Measurements from ENCODE around the gene GPR158.

DNA sequence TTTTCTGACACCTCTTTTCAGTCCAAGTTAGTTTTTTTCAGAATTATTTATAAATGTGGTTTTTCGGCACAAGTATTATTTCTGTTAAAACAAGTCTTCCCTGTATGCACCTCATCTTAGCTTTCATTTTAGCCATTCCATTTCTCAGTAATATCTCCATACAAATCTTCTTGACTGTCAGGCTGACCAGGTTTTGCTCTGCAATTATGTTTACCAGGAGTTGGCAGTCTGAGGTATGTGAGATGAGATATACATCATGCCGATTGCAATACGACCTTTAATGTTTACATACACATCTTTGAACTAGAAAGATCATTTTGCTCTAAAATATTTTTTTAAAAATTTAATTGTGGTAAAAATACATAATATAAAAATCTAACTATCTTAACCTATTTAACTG, 209.8 kb downstream of the GPR158 start:
- TF ChIP-seq, protein P1, sequence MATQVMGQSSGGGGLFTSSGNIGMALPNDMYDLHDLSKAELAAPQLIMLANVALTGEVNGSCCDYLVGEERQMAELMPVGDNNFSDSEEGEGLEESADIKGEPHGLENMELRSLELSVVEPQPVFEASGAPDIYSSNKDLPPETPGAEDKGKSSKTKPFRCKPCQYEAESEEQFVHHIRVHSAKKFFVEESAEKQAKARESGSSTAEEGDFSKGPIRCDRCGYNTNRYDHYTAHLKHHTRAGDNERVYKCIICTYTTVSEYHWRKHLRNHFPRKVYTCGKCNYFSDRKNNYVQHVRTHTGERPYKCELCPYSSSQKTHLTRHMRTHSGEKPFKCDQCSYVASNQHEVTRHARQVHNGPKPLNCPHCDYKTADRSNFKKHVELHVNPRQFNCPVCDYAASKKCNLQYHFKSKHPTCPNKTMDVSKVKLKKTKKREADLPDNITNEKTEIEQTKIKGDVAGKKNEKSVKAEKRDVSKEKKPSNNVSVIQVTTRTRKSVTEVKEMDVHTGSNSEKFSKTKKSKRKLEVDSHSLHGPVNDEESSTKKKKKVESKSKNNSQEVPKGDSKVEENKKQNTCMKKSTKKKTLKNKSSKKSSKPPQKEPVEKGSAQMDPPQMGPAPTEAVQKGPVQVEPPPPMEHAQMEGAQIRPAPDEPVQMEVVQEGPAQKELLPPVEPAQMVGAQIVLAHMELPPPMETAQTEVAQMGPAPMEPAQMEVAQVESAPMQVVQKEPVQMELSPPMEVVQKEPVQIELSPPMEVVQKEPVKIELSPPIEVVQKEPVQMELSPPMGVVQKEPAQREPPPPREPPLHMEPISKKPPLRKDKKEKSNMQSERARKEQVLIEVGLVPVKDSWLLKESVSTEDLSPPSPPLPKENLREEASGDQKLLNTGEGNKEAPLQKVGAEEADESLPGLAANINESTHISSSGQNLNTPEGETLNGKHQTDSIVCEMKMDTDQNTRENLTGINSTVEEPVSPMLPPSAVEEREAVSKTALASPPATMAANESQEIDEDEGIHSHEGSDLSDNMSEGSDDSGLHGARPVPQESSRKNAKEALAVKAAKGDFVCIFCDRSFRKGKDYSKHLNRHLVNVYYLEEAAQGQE (IDR thresholded peaks at IDR 0.05) = no peak
- TF ChIP-seq, protein P2, sequence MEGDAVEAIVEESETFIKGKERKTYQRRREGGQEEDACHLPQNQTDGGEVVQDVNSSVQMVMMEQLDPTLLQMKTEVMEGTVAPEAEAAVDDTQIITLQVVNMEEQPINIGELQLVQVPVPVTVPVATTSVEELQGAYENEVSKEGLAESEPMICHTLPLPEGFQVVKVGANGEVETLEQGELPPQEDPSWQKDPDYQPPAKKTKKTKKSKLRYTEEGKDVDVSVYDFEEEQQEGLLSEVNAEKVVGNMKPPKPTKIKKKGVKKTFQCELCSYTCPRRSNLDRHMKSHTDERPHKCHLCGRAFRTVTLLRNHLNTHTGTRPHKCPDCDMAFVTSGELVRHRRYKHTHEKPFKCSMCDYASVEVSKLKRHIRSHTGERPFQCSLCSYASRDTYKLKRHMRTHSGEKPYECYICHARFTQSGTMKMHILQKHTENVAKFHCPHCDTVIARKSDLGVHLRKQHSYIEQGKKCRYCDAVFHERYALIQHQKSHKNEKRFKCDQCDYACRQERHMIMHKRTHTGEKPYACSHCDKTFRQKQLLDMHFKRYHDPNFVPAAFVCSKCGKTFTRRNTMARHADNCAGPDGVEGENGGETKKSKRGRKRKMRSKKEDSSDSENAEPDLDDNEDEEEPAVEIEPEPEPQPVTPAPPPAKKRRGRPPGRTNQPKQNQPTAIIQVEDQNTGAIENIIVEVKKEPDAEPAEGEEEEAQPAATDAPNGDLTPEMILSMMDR (IDR thresholded peaks at IDR 0.05; ENCODE audit: low read depth, low read length, missing input control) = no peak
- TF ChIP-seq, protein P3, sequence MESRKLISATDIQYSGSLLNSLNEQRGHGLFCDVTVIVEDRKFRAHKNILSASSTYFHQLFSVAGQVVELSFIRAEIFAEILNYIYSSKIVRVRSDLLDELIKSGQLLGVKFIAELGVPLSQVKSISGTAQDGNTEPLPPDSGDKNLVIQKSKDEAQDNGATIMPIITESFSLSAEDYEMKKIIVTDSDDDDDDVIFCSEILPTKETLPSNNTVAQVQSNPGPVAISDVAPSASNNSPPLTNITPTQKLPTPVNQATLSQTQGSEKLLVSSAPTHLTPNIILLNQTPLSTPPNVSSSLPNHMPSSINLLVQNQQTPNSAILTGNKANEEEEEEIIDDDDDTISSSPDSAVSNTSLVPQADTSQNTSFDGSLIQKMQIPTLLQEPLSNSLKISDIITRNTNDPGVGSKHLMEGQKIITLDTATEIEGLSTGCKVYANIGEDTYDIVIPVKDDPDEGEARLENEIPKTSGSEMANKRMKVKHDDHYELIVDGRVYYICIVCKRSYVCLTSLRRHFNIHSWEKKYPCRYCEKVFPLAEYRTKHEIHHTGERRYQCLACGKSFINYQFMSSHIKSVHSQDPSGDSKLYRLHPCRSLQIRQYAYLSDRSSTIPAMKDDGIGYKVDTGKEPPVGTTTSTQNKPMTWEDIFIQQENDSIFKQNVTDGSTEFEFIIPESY (IDR thresholded peaks at IDR 0.05) = no peak
